Measurements from ENCODE around the gene DCST2. TPM values are rescaled to one million over a fixed set of nuclear protein-coding genes. Genes with fewer than 3 reads are reported as not detected.

Gene DCST2
- total and polyA plus RNA-seq, 9 of the 15 experiments (the other 6 are each of a cell fraction or from before 2014, with no cell fraction given) = 0.09 to 0.49 (median 0.11) TPM; not detected in 3

DNA sequence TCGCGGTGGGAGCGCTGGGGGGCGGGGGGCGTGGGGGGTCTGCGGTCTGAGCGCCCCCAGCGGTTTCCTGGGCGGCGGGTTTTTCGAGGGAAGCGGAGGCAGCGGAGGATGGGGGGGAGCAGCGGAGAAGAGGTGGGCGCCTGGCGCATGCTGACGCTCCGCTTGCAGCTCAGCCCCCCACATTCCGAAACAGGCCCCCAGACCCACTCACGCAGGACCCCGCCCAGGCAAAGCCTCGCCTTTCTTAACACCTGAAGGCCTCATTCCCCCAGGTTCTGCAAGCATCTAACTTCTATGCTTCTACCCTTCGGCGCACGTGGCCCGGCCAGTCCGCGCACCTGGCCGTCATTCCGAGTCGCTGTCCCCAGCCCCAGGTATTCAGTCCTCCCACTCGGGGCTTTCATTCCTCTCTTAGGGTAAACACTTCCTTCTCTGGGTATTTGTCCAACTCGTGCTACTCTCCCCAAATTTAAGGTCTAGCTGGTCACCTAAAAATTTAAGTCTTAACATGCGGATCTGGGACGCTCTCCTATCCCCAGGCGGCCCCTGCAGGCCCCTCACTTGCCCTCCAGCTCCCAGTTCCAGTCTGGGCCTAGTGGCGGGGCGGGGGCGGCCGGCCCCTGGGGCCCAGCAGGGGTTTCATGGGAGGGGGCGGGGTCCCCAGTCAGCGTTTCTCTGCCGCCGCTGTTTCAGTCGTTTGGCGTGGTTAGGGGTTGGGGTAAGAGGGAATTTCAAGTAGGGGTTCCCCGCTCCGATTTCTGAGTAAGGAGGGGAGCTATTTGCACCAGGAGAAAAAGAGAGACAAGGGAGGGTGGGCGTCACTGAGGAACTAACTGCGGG is 33.8 kb downstream of the DCST2 start (continued):
- TF ChIP-seq TAF1 (IDR thresholded peaks at IDR 0.05; ENCODE audit: control insufficient read depth, extremely low read depth, insufficient read depth, low read length, severe bottlenecking) = peak; percentile 66
- TF ChIP-seq ZFP36 (IDR thresholded peaks at IDR 0.05; ENCODE audit: low read depth, low read length, partially characterized antibody) = no peak
- TF ChIP-seq NFATC3 (IDR thresholded peaks at IDR 0.05) = no peak
- TF ChIP-seq CXXC5 (CRISPR knock-in tag; IDR thresholded peaks at IDR 0.05) = peak; percentile 55
- TF ChIP-seq KDM5B (IDR thresholded peaks at IDR 0.05; ENCODE audit: insufficient replicate concordance, low read depth, low read length) = peak; percentile 76
- TF ChIP-seq ETV6 (IDR thresholded peaks at IDR 0.05; ENCODE audit: borderline replicate concordance in 1 of 2, low read depth in 2 of 2, low read length in 1 of 2) = no peak
- no peak for TF ChIP-seq ETV6 (CRISPR knock-in tag; IDR thresholded peaks at IDR 0.05; ENCODE audit: borderline replicate concordance)
- TF ChIP-seq, protein P1, sequence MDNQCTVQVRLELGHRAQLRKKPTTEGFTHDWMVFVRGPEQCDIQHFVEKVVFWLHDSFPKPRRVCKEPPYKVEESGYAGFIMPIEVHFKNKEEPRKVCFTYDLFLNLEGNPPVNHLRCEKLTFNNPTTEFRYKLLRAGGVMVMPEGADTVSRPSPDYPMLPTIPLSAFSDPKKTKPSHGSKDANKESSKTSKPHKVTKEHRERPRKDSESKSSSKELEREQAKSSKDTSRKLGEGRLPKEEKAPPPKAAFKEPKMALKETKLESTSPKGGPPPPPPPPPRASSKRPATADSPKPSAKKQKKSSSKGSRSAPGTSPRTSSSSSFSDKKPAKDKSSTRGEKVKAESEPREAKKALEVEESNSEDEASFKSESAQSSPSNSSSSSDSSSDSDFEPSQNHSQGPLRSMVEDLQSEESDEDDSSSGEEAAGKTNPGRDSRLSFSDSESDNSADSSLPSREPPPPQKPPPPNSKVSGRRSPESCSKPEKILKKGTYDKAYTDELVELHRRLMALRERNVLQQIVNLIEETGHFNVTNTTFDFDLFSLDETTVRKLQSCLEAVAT (IDR thresholded peaks at IDR 0.05) = peak in 1 of 2 experiments; percentile 46; a peak in 1 of 4 replicates
- TF ChIP-seq ZNF197 (CRISPR knock-in tag; IDR thresholded peaks at IDR 0.05; ENCODE audit: low read depth) = no peak
- no peak for TF ChIP-seq MCM5 (IDR thresholded peaks at IDR 0.05; ENCODE audit: low read depth)
- TF ChIP-seq USF1 (CRISPR knock-in tag; IDR thresholded peaks at IDR 0.05) = peak; percentile 72
- TF ChIP-seq, protein P2, sequence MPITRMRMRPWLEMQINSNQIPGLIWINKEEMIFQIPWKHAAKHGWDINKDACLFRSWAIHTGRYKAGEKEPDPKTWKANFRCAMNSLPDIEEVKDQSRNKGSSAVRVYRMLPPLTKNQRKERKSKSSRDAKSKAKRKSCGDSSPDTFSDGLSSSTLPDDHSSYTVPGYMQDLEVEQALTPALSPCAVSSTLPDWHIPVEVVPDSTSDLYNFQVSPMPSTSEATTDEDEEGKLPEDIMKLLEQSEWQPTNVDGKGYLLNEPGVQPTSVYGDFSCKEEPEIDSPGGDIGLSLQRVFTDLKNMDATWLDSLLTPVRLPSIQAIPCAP (CRISPR knock-in tag; IDR thresholded peaks at IDR 0.05; ENCODE audit: borderline replicate concordance) = no peak
- TF ChIP-seq ZNF740 (CRISPR knock-in tag; IDR thresholded peaks at IDR 0.05) = peak; percentile 88
- TF ChIP-seq ZNF740 (tag; IDR thresholded peaks at IDR 0.05) = peak in 1 of 2 experiments; percentile 86; a peak in 2 of 4 replicates
- TF ChIP-seq LEF1 (IDR thresholded peaks at IDR 0.05) = peak; percentile 79
- TF ChIP-seq TGIF2 (CRISPR knock-in tag; IDR thresholded peaks at IDR 0.05) = peak; percentile 18; the same call in 1 of the 2 replicates
- TF ChIP-seq ZNF561 (CRISPR knock-in tag; conservative IDR thresholded peaks at IDR 0.05) = no peak
- TF ChIP-seq, protein P3, sequence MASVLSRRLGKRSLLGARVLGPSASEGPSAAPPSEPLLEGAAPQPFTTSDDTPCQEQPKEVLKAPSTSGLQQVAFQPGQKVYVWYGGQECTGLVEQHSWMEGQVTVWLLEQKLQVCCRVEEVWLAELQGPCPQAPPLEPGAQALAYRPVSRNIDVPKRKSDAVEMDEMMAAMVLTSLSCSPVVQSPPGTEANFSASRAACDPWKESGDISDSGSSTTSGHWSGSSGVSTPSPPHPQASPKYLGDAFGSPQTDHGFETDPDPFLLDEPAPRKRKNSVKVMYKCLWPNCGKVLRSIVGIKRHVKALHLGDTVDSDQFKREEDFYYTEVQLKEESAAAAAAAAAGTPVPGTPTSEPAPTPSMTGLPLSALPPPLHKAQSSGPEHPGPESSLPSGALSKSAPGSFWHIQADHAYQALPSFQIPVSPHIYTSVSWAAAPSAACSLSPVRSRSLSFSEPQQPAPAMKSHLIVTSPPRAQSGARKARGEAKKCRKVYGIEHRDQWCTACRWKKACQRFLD (CRISPR knock-in tag; IDR thresholded peaks at IDR 0.05) = 0 out of 2 replicates have a peak, but pooled peaks have one; percentile 31
- no peak for TF ChIP-seq TBP (optimal IDR thresholded peaks at IDR 0.05; ENCODE audit: low read depth, low read length)
- TF ChIP-seq WHSC1 (IDR thresholded peaks at IDR 0.05; ENCODE audit: low read length) = no peak
- TF ChIP-seq PML (IDR thresholded peaks at IDR 0.05; ENCODE audit: low read length) = peak; percentile 15; the same call in 1 of the 2 replicates
- TF ChIP-seq KDM2B (CRISPR knock-in tag; IDR thresholded peaks at IDR 0.05) = no peak

All from K562 (cell line).